Measurements from ENCODE around the gene CMSS1.

CMSS1 gene

DNA sequence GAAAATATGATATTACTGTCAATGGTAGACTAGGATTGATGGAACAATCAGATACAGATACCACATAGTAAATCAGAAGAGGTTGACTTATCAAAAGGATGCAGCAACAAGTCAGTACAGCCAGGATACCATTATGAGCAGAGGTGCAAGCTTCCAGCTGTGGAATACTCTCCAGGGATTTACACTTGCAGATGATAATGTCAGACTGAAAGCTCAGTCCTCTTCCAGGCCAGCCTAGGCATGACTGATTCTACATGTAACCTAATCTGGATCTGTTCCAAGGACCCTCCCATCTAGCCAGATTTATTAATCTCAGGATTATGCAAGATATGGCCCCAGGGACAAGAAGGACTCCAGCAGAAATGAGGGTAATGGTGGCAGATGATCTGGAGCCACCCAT, 288.4 kb downstream of the CMSS1 start:
- H3K9me3 ChIP-seq (ENCODE audit: insufficient read depth, low read depth, low read length): no peaks in the 10 kb centered on the region
- no peaks in the 10 kb centered on the region for H3K36me3 ChIP-seq (ENCODE audit: insufficient read depth, low read depth, low read length)
- H3K9ac ChIP-seq (ENCODE audit: low read depth, low read length): no peak overlapping the region
- H3K27ac ChIP-seq (ENCODE audit: low read length): no peak overlapping the region
- H3K27me3 ChIP-seq (ENCODE audit: insufficient read depth, low read length): no peaks in the 10 kb centered on the region
- H3K4me3 ChIP-seq (ENCODE audit: low read length): no peak overlapping the region
- H3K4me1 ChIP-seq (ENCODE audit: insufficient read depth, low read length): no peaks in the 10 kb centered on the region

DNA sequence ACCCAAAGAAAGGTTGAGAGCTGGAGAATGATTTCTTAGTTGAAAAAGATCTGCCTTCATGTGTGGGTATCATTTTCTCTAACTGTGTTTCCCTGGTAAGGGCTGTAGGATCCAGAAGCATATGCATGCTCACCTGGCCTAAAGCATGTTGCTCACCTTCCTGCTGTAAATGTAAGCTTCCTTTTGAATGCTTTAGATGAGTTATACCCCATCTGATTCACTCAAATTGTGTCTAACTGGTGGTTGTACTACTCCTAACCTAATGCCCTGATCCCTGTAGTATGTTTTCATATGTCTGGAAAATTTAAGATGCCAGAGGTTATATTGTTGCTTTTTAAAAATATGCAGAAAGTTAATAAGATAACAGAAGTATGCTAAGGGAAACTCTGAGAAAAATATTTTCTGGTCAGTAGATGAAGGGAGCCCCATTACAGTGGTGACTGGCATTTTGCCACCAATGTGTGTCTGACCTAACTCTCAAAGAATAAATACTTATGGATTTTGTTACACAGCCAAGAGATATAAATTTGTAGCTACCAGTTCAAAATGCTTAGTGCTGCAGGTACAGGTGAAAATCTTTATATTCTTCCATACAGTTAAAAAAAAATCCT, 289.0 kb downstream of the CMSS1 start:
- no peaks in the 10 kb centered on the region for H3K9me3 ChIP-seq (ENCODE audit: insufficient read depth, low read depth, low read length)
- H3K27me3 ChIP-seq (ENCODE audit: insufficient read depth, low read length): no peaks in the 10 kb centered on the region
- H3K4me1 ChIP-seq (ENCODE audit: insufficient read depth, low read length): no peaks in the 10 kb centered on the region
- no peaks in the 10 kb centered on the region for H3K36me3 ChIP-seq (ENCODE audit: insufficient read depth, low read depth, low read length)
- H3K9ac ChIP-seq (ENCODE audit: low read depth, low read length): no peak overlapping the region
- no peak overlapping the region for H3K27ac ChIP-seq (ENCODE audit: low read length)
- H3K4me3 ChIP-seq (ENCODE audit: low read length): no peak overlapping the region

DNA sequence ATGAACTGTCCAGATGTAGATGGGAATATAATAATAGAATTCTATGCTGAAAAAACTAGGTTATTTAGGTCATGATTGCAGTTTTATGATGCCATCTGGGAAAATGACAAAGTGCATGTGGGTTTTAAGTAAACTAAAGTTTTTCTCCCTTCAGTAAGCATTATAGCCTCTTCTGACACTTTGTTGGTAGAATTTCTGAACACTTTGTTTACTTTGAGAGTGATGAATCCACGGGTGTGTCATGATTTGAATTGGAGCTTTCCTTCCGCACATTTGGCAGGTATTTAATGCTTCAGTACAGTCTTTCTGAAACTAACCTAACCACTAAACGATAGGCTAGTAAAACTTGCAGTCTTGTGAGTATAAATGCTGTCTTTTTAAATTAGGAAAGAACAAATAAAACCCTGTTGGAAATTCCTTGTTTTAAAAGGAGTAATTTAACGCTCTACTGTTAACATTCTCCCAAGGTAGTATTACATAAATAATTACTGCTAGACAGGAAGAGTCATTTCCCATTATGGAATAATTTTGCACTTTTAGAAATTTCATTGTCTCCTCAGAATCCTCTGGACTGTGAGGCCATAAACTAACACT, 289.7 kb downstream of the CMSS1 start:
- H3K27ac ChIP-seq (ENCODE audit: low read length): no peak overlapping the region
- no peaks in the 10 kb centered on the region for H3K4me1 ChIP-seq (ENCODE audit: insufficient read depth, low read length)

DNA sequence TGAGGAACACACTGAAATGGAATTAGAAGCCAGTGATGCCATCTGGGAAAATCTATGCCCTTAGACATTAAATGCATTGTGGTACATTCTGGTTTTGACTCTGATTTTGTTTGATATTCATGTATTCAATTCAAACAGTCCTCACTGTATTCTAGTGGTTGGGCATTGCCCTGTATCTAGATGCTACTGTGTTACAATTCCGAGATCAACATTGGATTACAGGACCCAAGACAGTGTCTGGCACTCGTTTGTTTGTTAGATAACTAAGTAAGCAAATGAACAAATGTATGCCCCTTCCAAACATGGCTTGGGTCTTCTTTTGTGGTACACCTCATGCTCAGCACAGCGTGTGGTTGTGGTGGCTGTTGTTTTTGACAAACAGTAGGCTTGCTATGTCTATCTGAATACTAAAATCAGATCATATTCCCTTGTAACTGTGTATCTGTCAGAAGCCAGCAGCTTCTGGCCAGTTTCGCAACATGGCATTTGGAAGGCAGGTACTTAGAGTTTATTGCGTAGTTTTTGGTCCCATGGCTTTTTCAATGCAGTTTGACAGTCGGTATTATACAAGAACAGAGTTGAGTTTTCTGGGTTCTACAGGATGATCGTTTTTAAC, 290.9 kb downstream of the CMSS1 start:
- Histone ChIP-seq H3K4me1 (ENCODE audit: insufficient read depth, low read length) (no peaks in the 10 kb centered on the region), H3K9me3 (ENCODE audit: insufficient read depth, low read depth, low read length) (no peaks in the 10 kb centered on the region), H3K9ac (ENCODE audit: low read depth, low read length) (no peak overlapping the region), H3K27me3 (ENCODE audit: insufficient read depth, low read length) (no peaks in the 10 kb centered on the region), H3K4me3 (ENCODE audit: low read length) (no peak overlapping the region), H3K27ac (ENCODE audit: low read length) (no peak overlapping the region), H3K36me3 (ENCODE audit: insufficient read depth, low read depth, low read length) (no peaks in the 10 kb centered on the region)

More for the DNA sequence above, 289.7 kb downstream of the CMSS1 start:
- Histone ChIP-seq H3K9me3 (ENCODE audit: insufficient read depth, low read depth, low read length) (no peaks in the 10 kb centered on the region), H3K27me3 (ENCODE audit: insufficient read depth, low read length) (no peaks in the 10 kb centered on the region), H3K4me3 (ENCODE audit: low read length) (no peak overlapping the region), H3K9ac (ENCODE audit: low read depth, low read length) (no peak overlapping the region), H3K36me3 (ENCODE audit: insufficient read depth, low read depth, low read length) (no peaks in the 10 kb centered on the region)

DNA sequence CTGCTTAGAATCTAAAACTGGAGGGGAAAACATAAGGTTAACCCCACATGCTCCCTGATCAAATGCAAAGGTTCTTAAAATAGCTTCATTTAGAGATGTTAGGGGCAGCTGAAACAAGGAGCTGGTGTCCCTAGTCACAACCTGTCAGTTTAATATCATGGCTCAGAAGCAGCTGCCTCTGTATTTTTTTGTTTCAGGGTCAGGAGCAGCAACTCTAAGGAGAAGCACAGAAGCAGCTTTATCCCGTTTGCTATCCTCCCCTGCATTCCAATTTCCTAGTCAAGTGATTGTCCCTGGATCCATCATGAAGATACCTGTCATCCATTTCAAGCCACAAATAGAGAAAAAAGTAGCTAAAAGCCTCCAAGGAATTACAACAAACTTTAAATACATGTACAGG, 292.5 kb downstream of the CMSS1 start:
- Histone ChIP-seq H3K27me3 (ENCODE audit: insufficient read depth, low read length) (no peaks in the 10 kb centered on the region), H3K27ac (ENCODE audit: low read length) (no peak overlapping the region), H3K9ac (ENCODE audit: low read depth, low read length) (no peak overlapping the region), H3K36me3 (ENCODE audit: insufficient read depth, low read depth, low read length) (no peaks in the 10 kb centered on the region), H3K4me3 (ENCODE audit: low read length) (no peak overlapping the region), H3K4me1 (ENCODE audit: insufficient read depth, low read length) (no peaks in the 10 kb centered on the region), H3K9me3 (ENCODE audit: insufficient read depth, low read depth, low read length) (no peaks in the 10 kb centered on the region)

DNA sequence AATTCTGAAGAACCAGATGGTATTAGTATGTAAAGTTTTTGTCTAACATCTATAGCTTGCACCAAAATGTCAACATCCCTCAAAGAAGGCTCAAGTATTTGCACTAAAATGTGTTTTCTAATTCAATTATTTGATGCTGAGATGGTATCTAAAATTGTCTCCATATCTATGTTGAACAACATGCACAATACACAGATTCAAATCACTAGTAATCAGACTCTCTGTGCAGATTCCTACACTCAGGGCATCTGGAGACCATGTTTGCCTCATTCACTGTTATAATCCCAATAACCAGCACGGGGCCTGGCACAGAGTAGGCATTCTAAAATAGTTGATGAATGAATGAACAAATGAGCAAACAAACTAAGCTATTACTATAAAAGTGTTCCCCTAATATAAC, 294.1 kb downstream of the CMSS1 start:
- H3K27me3 ChIP-seq (ENCODE audit: insufficient read depth, low read length): no peaks in the 10 kb centered on the region
- H3K4me1 ChIP-seq (ENCODE audit: insufficient read depth, low read length): no peaks in the 10 kb centered on the region
- H3K9me3 ChIP-seq (ENCODE audit: insufficient read depth, low read depth, low read length): no peaks in the 10 kb centered on the region
- no peak overlapping the region for H3K4me3 ChIP-seq (ENCODE audit: low read length)
- no peaks in the 10 kb centered on the region for H3K36me3 ChIP-seq (ENCODE audit: insufficient read depth, low read depth, low read length)
- no peak overlapping the region for H3K9ac ChIP-seq (ENCODE audit: low read depth, low read length)
- H3K27ac ChIP-seq (ENCODE audit: low read length): no peak overlapping the region

DNA sequence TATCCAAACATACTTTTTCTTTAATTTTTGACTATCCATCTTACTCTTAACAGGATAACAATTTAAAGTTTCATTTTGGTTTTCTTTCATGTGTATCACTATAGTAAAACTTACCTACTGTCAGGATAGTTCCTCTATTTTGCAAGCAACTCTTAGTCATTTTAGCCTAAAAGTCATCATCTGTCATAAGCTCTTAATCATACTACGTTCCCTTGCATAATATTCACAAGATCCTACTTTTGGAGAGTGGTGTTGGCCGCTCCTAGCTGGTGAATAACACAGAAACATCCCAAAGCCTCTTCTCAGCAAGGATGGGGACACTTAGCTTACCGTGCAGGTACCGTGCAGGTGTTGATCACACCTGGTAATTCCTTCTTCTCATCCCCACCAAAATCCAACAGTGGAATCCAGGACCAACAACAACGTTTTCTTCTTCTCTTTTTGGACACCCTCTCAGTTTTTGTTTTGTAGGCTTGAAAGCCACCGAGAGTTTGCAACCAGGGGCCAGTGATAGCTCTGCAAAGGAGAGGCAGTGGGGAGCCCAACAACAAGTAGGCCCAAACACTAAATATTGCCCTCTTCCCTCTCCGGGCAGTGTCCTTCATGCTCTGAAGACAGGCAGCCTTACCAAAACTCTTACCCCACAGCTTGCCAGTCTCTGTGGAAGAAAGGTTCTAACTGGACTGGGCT, 296.2 kb downstream of the CMSS1 start:
- Histone ChIP-seq H3K9ac (ENCODE audit: low read depth, low read length) (no peak overlapping the region), H3K4me3 (ENCODE audit: low read length) (no peak overlapping the region), H3K9me3 (ENCODE audit: insufficient read depth, low read depth, low read length) (no peaks in the 10 kb centered on the region), H3K4me1 (ENCODE audit: insufficient read depth, low read length) (no peaks in the 10 kb centered on the region), H3K27ac (ENCODE audit: low read length) (no peak overlapping the region), H3K36me3 (ENCODE audit: insufficient read depth, low read depth, low read length) (no peaks in the 10 kb centered on the region), H3K27me3 (ENCODE audit: insufficient read depth, low read length) (no peaks in the 10 kb centered on the region)

DNA sequence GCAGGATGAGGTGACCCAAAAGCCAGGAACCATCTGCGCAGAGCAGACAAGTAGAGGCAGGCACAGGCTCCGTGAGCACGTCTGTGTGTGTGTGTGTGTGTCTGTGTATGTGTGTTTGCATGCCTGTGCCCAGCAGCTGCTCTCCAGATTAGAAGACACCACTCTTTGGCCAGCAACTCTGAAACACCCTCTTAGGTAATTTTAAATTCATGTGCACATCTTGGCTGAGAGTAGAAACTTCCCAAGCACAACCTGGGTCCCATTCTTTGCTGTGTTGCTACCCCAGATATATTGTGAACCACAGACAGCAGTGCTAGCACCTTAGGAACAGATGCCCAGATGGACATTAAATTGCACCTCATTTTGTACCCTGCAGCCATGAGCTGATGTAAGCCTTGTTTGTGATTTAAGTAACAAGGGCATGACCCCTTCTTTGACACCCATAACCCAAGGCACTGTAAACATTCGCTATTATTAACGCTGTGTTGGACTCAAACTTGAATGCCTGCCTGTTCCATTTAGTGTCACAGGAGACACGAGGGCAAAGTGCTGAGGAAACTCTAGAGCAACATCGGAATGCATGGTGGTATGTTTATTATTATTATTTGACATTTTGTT, 296.9 kb downstream of the CMSS1 start, which contains the start of gene FILIP1L:
Gene FILIP1L (minus strand): TSS at position 89 of the 618 bp plus-strand sequence.
- no peaks in the 10 kb centered on the region for H3K4me1 ChIP-seq (ENCODE audit: insufficient read depth, low read length)
- no peaks in the 10 kb centered on the region for H3K36me3 ChIP-seq (ENCODE audit: insufficient read depth, low read depth, low read length)
- no peak within 1 kb of the TSS for H3K4me3 ChIP-seq (ENCODE audit: low read length)
- H3K9me3 ChIP-seq (ENCODE audit: insufficient read depth, low read depth, low read length): no peaks in the 10 kb centered on the region
- H3K9ac ChIP-seq (ENCODE audit: low read depth, low read length): no peak within 1 kb of the TSS
- H3K27ac ChIP-seq (ENCODE audit: low read length): no peak within 1 kb of the TSS
- H3K27me3 ChIP-seq (ENCODE audit: insufficient read depth, low read length): no peaks in the 10 kb centered on the region

DNA sequence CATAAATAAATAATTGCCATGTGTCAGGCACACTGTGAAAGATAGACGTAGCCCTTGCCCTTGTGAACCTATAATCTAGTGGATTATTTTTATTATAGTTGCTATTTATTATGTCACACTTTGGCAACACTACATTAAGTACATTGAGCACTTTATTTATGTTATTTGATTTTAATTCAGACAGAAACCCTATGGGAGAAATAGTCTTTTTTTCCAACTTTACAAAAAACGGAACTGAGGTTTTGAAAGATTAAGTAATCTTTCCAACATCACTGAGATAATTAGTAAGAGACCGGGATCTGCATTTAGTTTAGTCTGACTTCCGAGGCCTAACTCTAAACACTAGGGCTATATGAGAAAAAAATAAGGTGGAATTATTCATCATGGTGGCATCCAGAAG, 299.4 kb downstream of the CMSS1 start:
- Histone ChIP-seq H3K4me3 (ENCODE audit: low read length) (no peak overlapping the region), H3K36me3 (ENCODE audit: insufficient read depth, low read depth, low read length) (no peaks in the 10 kb centered on the region), H3K9ac (ENCODE audit: low read depth, low read length) (no peak overlapping the region), H3K4me1 (ENCODE audit: insufficient read depth, low read length) (no peaks in the 10 kb centered on the region), H3K27me3 (ENCODE audit: insufficient read depth, low read length) (no peaks in the 10 kb centered on the region), H3K27ac (ENCODE audit: low read length) (no peak overlapping the region), H3K9me3 (ENCODE audit: insufficient read depth, low read depth, low read length) (no peaks in the 10 kb centered on the region)

DNA sequence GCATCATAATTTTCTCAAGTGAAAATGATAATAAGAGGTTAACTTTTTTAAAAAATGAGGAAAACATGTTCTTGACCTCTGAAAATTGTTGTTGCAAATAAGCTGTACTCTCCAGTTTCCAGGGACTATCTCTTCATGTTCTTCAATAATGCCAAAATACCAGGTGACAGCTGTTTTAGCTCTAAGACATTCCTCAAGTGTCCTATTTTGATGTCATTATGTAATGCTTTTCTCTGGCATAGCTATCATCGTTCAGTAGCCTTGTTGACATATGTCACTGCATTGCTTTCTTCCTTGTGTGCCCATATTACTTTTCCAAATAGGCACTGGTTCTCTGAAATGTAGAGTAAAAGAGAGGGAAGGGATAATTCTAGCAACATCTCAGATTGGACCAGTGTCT, 302.4 kb downstream of the CMSS1 start:
- H3K27me3 ChIP-seq (ENCODE audit: insufficient read depth, low read length): no peaks in the 10 kb centered on the region
- H3K9ac ChIP-seq (ENCODE audit: low read depth, low read length): no peak overlapping the region
- no peak overlapping the region for H3K4me3 ChIP-seq (ENCODE audit: low read length)
- no peaks in the 10 kb centered on the region; the same call in 1 of the 2 replicates for H3K4me1 ChIP-seq (ENCODE audit: insufficient read depth, low read length)
- no peaks in the 10 kb centered on the region for H3K36me3 ChIP-seq (ENCODE audit: insufficient read depth, low read depth, low read length)
- no peaks in the 10 kb centered on the region for H3K9me3 ChIP-seq (ENCODE audit: insufficient read depth, low read depth, low read length)
- H3K27ac ChIP-seq (ENCODE audit: low read length): no peak overlapping the region

DNA sequence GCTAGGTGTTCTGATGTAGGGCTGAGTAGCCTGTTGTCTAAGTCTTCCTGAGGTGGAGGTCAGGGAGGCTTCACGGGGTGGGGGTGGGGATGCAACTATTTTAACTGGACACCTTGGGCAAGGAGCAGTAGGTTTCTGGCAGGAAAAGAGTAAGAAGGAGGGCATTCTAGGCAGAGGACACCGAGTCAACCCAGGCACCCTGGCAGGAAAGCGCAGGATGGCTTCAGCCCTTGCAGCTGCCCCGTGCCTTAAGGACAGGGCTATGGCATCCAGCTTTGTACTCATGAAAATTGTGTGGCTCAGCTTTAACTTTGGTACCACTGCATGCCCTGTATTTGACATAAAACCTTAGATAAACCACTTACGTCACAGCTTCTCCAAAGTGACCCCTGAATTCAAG, 303.0 kb downstream of the CMSS1 start:
- Histone ChIP-seq H3K27me3 (ENCODE audit: insufficient read depth, low read length) (no peaks in the 10 kb centered on the region), H3K36me3 (ENCODE audit: insufficient read depth, low read depth, low read length) (no peaks in the 10 kb centered on the region), H3K9ac (ENCODE audit: low read depth, low read length) (no peak overlapping the region), H3K9me3 (ENCODE audit: insufficient read depth, low read depth, low read length) (no peaks in the 10 kb centered on the region), H3K4me1 (ENCODE audit: insufficient read depth, low read length) (no peaks in the 10 kb centered on the region; the same call in 1 of the 2 replicates), H3K27ac (ENCODE audit: low read length) (no peak overlapping the region), H3K4me3 (ENCODE audit: low read length) (no peak overlapping the region)

Measured in iPS-20b (cell line).